ENCODE measurements around the gene SLC2A4RG.
A peak's percentile ranks its signal among the peaks of the same experiment; 100 is the strongest.
"Not testable (repeated sequence)": the region's sequence is repeated elsewhere in the genome, so short reads cannot be mapped to it uniquely, and the experiment has no call there.

SLC2A4RG gene

GRCh38 chr20:63755933-63756647 lies 16.5 kb downstream of the SLC2A4RG start:
- no peak for DNase-seq

GRCh38 chr20:63756648-63756991 lies 17.0 kb downstream of the SLC2A4RG start:
- no peak for DNase-seq

GRCh38 chr20:63758152-63758551 lies 18.6 kb downstream of the SLC2A4RG start:
- no peak for DNase-seq

- DNase-seq: no peak
Measured at GRCh38 chr20:63759377-63759901, 19.9 kb downstream of the SLC2A4RG start.

GRCh38 chr20:63765082-63765873 lies 25.7 kb downstream of the SLC2A4RG start:
- no peak for DNase-seq

- no peak for DNase-seq
Measured at GRCh38 chr20:63765902-63766301, 26.3 kb downstream of the SLC2A4RG start.

- DNase-seq: no peak
Measured at GRCh38 chr20:63766695-63767426, 27.3 kb downstream of the SLC2A4RG start.

- no peak for DNase-seq
Measured at GRCh38 chr20:63767456-63767855, 27.9 kb downstream of the SLC2A4RG start.

- DNase-seq: no peak
Measured at GRCh38 chr20:63767886-63768285, 28.3 kb downstream of the SLC2A4RG start.

GRCh38 chr20:63768591-63769515 lies 29.3 kb downstream of the SLC2A4RG start:
- DNase-seq: no peak

- no peak for DNase-seq
Measured at GRCh38 chr20:63769891-63770474, 30.4 kb downstream of the SLC2A4RG start.

- DNase-seq: no peak
Measured at GRCh38 chr20:63771046-63771707, 31.6 kb downstream of the SLC2A4RG start.

- peak; percentile 9 for DNase-seq
Measured at GRCh38 chr20:63772781-63773518, 33.4 kb downstream of the SLC2A4RG start.

- no peak for DNase-seq
Measured at GRCh38 chr20:63773571-63774241, 34.1 kb downstream of the SLC2A4RG start.

- DNase-seq: no peak
Measured at GRCh38 chr20:63774306-63774705, 34.7 kb downstream of the SLC2A4RG start.

GRCh38 chr20:63775096-63775978 lies 35.8 kb downstream of the SLC2A4RG start:
- DNase-seq: peak; percentile 48

- not testable (repeated sequence) for DNase-seq
Measured at GRCh38 chr20:63776875-63777274, 37.3 kb downstream of the SLC2A4RG start.

- DNase-seq: no peak
Measured at GRCh38 chr20:63777614-63778013, 38.0 kb downstream of the SLC2A4RG start.

Data from fibroblast of skin of scalp (primary cell).